Skeletal muscle cell (primary cell): ENCODE data around the gene TDRD6.
"Not testable (repeated sequence)": the region's sequence is repeated elsewhere in the genome, so short reads cannot be mapped to it uniquely, and the experiment has no call there.

Source experiments
- DNase-seq: peaks from one replicate; pipeline ENCODE4 v3.0.0-alpha.2; 2010; ENCODE audit warnings: low read depth
- H3K4me3 ChIP-seq: 2 replicates; pipeline ENCODE4 v1.5.1; 2011; ENCODE audit warnings: low read depth, mild to moderate bottlenecking, control low read depth, low read length, moderate library complexity

TDRD6 gene

DNA sequence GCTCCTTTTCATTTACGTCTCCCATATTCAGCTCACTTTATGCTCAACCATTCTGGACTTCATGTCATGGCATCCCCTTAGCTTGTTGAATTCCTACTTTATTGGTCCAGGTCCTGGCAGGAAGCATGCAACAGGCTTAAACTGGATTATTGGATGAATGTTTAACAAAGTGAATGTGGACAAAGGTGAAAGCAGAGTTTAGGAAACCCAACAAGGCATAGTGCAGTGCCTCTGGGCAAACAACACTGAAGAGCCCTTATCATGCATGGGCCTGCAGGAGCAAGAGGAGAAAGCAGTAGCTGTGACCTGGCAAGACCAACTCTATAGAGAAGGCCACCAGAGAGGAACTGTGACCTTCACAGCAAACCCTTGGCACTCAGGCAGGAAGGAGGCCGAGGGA, 53.8 kb downstream of the TDRD6 start:
- DNase-seq = no peak
- no peak overlapping the region for H3K4me3 ChIP-seq

GRCh38 chr6:46741910-46742309, 54.2 kb downstream of the TDRD6 start:
- no peak overlapping the region for H3K4me3 ChIP-seq
- DNase-seq = no peak

GRCh38 chr6:46743425-46744158, 55.9 kb downstream of the TDRD6 start:
- H3K4me3 ChIP-seq = no peak overlapping the region
- DNase-seq = no peak

DNA sequence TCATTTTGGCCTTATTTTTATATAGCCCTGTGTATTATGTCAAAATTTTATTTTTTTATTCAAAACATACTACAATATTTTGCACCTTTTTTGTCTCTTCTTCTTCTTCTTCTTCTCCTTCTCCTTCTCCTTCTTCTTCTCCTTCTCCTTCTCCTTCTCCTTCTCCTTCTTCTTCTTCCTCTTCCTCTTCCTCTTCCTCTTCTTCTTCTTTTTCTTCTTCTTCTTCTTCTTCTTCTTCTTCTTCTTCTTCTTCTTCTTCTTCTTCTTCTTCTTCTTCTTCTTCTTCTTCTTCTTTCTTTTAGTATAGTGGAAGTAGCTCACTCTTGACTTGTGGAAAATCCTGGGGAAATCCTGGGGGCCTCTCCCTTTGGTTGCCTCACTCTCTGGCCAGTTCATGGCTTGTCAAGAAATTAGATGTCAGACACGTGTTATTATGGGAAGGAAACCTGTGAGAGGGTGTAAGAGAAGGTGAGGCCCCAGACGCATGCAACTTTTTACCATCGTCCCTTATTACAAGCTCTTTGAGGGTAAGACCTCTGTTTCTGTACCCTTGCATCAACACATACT, 56.6 kb downstream of the TDRD6 start:
- not testable (repeated sequence) for DNase-seq

GRCh38 chr6:46745973-46746372, 58.3 kb downstream of the TDRD6 start:
- no peak overlapping the region for H3K4me3 ChIP-seq
- no peak for DNase-seq

More for the DNA sequence above, 56.6 kb downstream of the TDRD6 start:
- not testable (repeated sequence) for H3K4me3 ChIP-seq

- H3K4me3 ChIP-seq = no peak within 1 kb of the TSS
- no peak for DNase-seq
These were observed 59.0 kb downstream of the TDRD6 start, which contains the start of gene ANKRD66 for GRCh38 chr6:46746696-46747095. Gene ANKRD66, plus strand, starts transcription at chr6:46746933. Its CDS starts 5,016 bp downstream, at chr6:46751949.

GRCh38 chr6:46748940-46749503, 61.3 kb downstream of the TDRD6 start:
- no peak for DNase-seq
- no peak overlapping the region for H3K4me3 ChIP-seq

DNA sequence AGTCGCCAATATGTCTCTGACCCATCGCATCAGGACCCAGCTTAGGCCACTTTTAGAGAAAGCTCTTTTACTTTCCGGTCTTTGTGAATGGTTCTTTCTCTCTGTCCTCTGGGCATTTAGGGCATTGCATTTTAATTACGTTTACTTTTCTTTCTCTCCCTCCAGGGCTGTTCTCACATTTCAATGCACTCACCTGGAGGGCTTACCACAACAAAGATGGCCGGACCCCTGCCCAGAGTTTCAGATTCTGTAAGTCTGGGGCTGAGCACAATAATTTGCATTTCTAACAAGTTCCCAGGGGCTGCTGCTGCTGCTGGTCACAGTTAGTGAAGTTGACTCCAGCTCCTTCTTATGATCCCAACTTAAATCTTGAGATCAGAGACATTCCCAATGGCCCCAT, 62.0 kb downstream of the TDRD6 start:
- H3K4me3 ChIP-seq = no peak overlapping the region
- no peak for DNase-seq

DNA sequence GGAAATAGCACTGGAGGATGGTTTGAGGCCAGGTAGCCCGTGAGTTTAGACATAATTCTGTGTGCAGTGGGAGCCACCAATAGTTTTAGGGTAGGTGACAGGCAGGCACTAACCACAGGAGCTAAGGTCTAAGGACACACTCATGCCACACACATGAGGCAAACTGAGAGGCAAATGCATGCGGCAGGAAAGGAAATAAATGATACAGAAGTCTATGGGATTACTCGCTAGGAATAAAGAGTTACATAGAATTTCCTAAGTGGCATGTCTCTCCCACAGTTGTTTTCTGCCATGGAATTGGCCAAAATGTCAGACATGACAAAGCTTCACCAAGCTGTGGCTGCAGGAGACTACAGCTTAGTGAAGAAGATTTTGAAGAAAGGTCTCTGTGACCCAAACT, 64.0 kb downstream of the TDRD6 start:
- H3K4me3 ChIP-seq = no peak overlapping the region
- no peak for DNase-seq
